GM18861 (cell line): ENCODE results near the gene SLC8A1.

ENCODE experiments used
- ATAC-seq: cut with Tn5 transposase; IDR thresholded peaks from one replicate; pipeline ENCODE4 v1.9.1; 2021; ENCODE audit not compliant: unreplicated experiment

The SLC8A1 gene

DNA sequence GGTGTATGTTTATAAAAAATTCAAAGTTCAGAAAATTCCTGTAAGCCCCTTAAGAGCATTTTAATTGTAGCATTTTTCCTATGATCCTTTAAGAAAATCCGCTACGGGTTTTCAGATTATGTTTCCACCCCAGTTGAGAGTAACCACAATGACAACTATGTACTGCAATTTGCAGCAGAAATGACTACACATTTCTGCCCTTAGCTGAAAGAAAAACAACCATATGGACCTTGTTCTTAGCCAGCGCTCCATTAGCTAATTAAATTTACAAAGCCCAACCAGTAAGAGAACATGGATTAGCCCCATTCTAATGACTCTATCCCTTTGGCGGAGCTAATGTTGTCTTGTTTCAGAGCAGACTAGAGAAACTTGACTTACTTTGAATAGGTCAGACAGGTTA, 247.6 kb downstream of the SLC8A1 start:
- ATAC-seq: no peak

DNA sequence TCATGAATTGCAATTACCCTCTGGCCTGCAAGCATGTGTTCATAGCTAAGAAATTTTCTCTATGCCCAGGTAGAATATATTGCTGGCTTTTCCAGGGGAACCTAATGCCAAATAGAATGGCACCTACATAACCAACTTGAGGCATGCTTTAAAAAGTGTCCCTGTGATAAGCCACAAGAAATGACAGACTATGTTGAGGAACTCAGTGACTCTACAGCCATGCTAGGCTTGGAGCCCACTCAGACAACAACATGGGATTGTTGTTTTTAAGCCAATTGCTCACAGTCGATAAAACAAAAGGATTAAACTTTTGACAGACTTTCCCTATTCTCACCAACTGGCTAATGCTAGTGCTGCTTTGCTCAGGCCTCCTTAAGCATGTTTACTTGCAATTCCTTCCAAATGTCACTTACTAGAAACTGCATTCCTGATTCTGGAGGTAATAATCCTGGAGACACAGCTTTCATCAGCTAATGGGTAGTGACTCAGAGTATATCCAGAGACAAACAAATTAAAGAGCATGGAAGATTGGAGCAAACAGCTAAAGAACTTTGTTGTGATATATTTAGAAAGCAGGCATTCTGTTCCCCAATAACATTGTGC, 249.0 kb downstream of the SLC8A1 start:
- ATAC-seq: no peak

DNA sequence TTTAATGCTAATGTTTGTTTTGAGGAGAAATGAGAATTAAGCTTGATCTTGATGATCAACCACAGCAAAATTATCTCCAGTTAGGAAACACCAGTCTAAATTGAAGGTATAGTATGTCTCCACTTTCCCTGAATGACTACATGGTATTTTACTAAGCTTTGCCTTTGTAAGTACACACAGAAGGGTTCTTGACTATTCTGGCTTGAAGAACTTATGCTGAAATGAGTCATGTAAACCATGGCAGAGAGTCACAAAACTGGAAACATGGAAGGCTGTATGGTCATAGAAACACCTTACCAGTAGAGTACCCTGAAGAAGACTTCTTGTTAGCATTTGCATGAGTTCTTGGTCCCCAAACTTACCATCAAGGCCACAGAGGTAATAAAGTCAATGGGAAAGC, 250.5 kb downstream of the SLC8A1 start:
- no peak for ATAC-seq

- ATAC-seq: no peak
Measured at GRCh38 chr2:40200366-40200915, 251.4 kb downstream of the SLC8A1 start.

GRCh38 chr2:40199771-40200170, 252.1 kb downstream of the SLC8A1 start:
- no peak for ATAC-seq

- no peak for ATAC-seq
Measured at GRCh38 chr2:40197121-40197520, 254.8 kb downstream of the SLC8A1 start.

- no peak for ATAC-seq
Measured at GRCh38 chr2:40193670-40194026, 258.2 kb downstream of the SLC8A1 start.

DNA sequence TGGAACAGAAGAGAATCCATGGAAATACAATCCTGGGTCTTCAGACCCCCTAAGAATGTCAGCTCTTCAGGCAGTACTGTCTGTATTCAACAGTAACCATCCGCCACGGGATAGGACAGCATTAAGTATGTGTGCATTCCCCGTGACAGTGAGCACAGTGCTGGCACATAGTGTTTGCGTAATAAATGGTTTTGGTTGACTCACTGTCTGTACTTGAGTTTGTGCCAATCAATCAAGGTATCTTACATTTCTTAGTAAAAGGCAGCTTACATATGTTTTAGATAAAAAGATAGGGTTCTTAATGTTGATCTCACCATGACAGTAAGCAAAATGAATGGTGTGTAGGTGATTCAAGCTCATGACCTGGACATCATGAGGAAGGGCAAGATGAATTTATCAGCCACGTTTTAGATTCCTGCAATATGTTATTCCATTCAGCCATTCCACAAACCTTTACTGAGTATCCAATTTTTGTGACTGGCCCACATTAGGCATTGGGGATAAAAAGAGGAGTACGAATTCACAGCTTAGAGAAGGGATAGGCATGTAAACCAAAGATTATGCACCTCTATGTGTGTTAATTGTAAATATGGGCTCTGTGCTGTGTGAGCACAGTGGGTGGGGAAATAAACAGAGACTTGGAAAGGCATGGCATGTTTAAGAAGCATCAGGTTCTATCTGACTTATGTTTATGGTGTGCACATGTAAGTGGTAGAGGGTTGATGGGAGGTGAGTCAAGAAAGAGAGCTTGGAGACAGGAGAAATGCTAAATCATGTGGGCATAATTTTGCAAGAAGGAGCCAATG, 258.8 kb downstream of the SLC8A1 start:
- ATAC-seq: no peak

DNA sequence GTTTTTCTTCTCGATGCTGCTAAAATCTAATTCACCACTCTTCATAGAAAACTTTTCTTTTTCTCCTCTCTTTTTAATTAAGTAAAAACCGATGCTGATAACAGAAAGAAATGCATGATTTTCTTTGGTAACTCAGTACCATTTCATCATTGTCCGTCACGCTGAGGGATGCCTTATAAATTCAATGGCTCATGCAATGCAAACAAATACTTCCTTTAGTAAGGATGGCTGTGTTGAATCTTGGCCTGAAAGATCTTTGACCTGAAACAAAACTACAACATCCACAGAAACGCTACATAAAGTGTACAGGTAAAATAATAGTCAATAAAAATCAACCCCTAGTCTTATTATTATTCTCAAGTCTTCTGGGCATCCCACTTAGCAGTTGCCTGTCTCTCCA, 261.4 kb downstream of the SLC8A1 start:
- ATAC-seq: no peak

DNA sequence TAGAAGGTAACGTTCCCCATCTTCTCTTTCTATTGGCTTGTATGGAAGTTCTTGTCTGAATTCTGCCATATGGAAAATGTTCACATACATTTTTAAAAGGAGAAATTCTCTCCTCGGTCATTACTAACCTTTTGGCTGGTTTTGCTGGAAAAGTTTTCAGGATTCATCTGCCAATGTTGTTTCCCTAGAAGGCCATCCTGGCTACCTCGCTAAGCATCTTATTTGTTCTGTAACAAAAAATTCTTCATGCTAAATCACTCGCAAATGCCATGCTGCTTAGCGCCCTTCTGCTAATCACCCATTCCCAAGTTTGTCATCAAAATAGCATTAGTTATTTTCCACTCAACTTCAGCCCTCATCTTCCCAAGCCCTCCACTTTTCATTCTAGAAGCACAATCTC, 262.0 kb downstream of the SLC8A1 start:
- no peak for ATAC-seq

GRCh38 chr2:40187054-40187453, 264.8 kb downstream of the SLC8A1 start:
- no peak for ATAC-seq

- ATAC-seq: no peak
Measured at GRCh38 chr2:40184551-40184950, 267.3 kb downstream of the SLC8A1 start.

GRCh38 chr2:40181855-40182254, 270.0 kb downstream of the SLC8A1 start:
- ATAC-seq: no peak

GRCh38 chr2:40179801-40180200, 272.1 kb downstream of the SLC8A1 start:
- ATAC-seq: no peak

DNA sequence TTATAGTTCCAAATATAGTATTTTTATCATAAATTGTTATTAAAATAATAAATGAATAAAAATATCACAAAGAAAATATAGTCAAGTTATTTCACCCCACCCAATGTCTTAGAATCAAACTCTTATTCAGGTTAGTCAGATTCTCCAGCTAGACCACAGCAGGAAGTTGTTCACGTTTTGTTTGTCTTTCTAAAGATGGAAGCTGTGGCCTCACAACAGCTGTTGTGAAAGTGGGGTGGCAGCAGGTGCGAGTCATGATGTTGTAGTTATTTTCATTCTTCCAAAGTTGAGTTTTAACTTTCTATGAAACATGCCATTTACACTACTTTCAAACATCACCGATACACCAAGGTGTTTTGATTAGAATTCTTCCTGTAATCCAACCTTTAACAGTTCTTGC, 272.9 kb downstream of the SLC8A1 start:
- peak; percentile 50 for ATAC-seq

DNA sequence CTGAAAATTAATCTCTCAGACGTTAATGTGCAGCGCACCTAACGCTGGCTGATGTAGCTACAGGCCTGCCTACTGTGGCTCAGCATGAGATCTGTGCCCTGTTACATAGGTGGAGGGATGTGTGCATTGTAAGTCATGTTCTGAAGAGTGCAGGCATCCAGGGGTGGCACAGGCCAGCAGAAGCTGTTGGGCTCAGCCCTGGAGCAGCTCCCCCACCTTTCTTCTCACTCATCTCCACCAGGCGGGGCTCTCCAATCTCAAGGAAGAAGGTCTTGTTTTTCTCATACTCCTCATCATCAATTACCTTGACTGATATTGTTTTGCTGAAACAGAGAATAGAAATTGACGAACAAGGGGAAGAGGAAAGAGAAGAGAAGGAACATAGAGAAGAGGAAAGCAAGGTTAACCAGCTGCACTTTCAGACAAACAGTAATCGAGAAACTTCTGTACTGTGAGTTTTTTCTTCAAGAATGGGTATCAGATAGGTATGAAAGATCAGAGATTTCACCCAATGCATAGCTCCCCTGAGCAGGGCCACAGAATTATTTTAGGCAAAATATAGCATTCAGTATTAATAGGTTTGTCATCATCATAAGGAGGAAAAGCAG, 273.6 kb downstream of the SLC8A1 start:
- no peak for ATAC-seq

GRCh38 chr2:40177366-40177765, 274.5 kb downstream of the SLC8A1 start:
- ATAC-seq: no peak

- ATAC-seq: no peak
Measured at GRCh38 chr2:40173276-40173675, 278.6 kb downstream of the SLC8A1 start.

DNA sequence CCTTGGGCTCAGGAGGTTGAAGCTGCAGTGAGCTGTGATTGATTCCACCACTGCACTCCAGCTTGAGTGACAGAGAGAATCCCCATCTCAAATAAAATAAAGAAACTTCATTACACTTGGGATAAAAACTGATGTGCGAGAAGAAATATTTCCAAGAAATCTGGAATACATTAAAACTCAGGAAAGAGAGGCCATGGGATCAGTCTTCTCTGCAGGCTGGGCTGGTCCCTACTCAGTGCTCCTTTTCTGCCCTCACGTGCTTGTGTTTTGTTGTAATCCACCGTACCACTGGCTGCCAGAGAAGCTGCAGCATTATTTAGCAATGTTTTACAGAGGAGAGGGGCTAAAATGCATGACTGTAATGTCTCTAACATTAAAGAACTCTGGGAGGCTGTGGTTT, 282.0 kb downstream of the SLC8A1 start:
- ATAC-seq: no peak

DNA sequence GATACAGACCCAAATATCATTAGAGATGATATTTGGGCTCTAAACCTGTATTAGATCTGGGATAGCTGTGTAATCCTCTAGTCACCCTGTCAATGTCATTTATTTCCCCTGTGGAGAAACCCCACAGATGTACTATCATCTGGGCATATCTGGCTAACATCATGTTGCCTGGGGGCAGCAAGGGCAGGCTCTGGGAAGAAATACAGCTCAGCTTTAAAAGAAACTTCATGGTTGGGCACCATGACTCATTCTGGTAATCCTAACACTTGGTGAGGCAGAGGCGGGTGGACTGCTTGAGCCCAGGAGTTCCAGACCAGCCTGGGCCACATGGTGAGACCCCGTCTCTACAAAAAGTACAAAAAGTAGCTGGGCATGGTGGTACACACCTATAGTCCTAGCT, 282.5 kb downstream of the SLC8A1 start:
- ATAC-seq: no peak

GRCh38 chr2:40168546-40168945, 283.3 kb downstream of the SLC8A1 start:
- no peak for ATAC-seq

DNA sequence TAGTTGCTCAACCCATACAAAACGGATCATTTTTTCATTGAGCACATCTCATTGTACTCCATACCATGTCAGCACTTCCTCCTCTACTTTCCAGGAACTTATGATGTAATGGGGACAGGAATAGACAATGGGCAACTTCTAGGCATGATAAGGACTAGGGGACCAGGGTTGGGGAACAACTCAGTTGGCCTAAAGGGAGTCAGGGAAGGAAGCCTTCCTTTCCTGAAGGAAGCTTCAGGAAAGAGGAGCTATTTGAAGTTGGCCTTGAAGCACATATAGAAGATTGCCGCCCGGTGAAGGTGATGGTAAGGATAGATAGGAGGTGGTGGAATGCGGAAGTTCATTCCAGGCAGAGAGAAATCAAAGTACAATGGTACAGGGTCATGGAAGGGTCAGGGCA, 283.9 kb downstream of the SLC8A1 start:
- ATAC-seq: no peak
